Left renal cortex interstitium (tissue), 4 donors: ENCODE data around the gene BUD23. TPM values are rescaled to one million over a fixed set of nuclear protein-coding genes. Genes with fewer than 3 reads are reported as not detected.
"Not testable (repeated sequence)": the region's sequence is repeated elsewhere in the genome, so short reads cannot be mapped to it uniquely, and the experiment has no call there.

Experiments used
- DNase-seq, 4 donors: peaks; one replicate each; pipeline ENCODE4 v3.0.0-alpha.2; 2013; ENCODE audit warnings: low read depth in 4 of 4, low spot score in 2 of 4, missing footprints in 1 of 4
- polyA plus RNA-seq, 4 donors: library from polyadenylated mRNA; unstranded; fragments of 120-200 nt; gene quantifications; one replicate each; pipeline ENCODE4 v1.2.1, GENCODE V29; 2013; ENCODE audit not compliant: insufficient read length in 4 of 4

The BUD23 gene
- polyA plus RNA-seq, 4 donors, result 77.7 to 102 (median 94.3) TPM

GRCh38 chr7:73699370-73700068 lies 16.1 kb downstream of the BUD23 start:
- no peak for DNase-seq

DNA sequence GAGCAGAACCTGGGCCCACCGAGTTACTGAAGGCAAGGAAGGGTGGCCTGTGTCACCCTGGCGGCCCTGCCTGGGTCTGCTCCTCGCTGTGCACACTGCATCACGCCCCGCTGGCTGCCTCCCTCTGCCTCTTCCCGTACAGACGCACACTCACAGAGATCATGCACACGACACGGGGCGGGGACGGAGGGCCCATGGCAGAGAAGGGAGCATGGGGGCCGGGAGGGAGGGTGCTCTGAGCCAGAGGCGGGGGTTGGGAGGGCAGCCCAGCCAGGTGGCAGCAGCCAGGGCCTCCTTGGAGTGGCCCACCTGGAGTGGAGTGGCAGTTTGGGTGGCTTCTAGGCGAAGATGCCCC lies 16.6 kb downstream of the BUD23 start:
- no peak for DNase-seq

DNA sequence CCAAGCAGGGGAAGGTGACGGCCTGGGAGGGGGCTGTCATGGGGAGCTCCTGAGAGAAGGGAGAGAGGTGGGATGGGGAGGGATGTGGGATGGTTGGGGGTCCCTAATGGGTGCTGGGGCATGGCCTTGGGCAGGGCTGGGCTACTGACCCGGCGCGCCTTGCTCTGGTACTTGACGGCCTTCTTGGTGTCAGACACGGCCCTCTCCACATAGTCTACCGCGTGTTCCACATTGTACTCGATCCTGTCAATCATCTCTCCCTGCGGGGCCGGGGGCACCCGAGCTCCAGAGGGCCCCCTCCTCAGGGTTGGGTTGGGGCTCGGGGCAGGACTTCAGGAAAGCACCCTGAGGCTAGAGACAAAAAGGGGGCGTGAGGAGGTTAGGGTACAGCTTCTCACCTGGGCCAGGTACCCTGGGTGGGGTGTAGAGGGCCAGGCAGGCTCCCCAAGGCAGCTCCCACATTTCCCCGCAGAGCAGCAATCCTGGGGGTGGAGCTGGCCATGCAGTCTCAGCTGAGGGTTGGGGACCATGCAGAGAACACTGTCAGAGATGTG lies 17.3 kb downstream of the BUD23 start:
- DNase-seq, result no peak

GRCh38 chr7:73701357-73701995 lies 18.1 kb downstream of the BUD23 start:
- DNase-seq, result no peak

DNA sequence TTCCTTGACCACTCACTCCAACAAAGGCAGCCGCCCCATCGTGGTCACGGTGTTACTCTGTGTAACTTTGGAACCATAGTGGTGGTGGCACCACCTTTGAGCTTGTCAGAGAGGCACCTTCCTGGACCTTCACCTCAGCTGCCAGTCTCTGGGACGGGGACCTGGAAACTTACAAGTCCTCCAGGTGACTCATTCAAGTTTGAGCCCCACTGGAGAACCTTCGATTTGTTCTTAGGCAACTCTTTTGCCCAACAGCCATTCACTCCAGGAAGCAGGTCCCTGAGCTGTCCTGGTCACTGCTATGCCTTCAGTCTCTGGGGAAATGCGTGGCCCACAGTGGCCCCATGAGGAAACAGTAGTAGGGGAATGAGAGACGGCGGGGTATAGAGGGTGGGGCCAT lies 18.8 kb downstream of the BUD23 start:
- DNase-seq, result no peak

DNA sequence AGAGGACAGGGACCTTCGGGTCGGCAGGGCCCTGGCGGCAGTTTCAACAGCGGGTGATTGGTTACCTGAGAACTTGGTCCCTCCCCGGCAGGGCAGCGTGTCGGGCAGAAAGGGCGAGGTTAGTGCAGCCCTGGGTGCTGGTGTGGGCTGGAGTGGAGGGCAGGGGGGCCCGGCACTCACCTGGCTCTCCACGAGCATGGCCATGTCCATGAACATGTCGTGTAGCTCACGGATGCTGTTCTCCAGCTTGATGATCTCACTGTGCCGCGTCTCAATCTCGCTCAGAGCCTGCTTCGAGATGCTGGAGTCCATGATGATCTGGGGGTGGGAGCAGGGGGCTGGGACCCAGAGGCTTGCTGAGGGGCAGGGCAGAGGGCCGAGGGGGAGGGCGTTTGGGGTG lies 19.3 kb downstream of the BUD23 start:
- no peak for DNase-seq

GRCh38 chr7:73703225-73703624 lies 19.8 kb downstream of the BUD23 start:
- no peak for DNase-seq

- peak in 1 of 4 donors; percentile 51 for DNase-seq
Observed at GRCh38 chr7:73703757-73704639, 20.6 kb downstream of the BUD23 start.

DNA sequence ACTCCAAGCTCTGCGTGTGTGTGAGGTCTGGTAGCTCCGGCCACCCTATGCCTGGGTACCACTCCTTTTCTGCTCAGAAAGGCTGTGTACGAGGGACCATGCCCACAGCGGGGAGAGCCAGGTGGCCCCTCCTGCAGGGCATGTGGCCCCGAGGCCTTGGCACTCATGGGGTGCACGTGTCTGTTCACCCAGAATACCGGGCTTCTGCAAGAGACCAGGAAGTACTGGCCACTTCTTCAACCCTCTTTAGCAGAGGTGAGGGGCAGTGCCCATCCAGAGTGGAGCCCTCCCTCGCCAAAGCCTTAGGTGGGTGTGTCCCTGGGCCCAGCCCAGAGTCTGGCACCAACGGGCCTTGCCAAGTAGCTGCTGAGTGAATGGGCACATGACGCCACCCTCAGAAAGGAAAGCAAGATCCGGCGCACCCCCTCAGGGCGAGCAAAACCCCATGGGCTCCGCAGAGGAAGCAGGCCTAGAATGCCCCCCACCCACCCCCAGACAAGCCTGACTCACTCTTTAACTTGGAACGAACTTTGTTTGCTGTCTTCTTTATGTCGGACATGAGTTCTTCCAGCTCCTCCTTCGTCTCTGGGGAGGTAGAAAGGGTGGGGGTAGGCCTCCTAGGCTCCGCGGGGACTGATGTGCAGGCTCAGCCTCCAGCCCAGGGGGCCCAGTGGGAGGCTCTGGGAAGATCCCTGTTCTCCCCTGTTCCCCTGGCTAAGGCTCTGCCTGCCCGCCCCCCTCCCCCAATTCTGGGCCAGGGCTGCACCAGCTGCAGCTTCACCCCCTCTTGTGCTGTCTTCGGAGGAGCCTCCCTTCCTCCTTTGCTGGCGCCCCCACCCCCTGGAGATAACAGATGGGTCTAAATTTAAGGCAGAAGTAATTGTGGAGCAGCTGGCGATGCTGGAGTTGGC lies 21.5 kb downstream of the BUD23 start:
- DNase-seq, result no peak

DNA sequence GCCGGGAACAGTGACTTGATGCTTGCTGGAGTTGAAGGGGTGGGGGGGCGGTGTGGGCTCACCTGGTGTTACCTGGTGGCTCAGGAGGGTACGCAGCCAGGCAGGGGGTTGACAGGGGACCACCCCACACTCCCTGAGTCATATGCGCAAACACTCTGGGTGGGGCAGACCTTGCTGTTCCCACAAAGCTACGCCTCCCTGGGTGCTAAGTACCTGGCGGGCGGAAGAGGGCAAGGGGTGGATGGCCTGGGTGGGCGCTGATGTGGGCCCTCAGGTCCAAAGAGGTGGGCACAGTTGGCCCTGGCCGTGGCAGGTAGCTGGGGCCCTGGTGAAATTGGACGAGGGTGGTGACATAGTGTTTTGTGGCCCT lies 22.1 kb downstream of the BUD23 start:
- DNase-seq, result no peak

DNA sequence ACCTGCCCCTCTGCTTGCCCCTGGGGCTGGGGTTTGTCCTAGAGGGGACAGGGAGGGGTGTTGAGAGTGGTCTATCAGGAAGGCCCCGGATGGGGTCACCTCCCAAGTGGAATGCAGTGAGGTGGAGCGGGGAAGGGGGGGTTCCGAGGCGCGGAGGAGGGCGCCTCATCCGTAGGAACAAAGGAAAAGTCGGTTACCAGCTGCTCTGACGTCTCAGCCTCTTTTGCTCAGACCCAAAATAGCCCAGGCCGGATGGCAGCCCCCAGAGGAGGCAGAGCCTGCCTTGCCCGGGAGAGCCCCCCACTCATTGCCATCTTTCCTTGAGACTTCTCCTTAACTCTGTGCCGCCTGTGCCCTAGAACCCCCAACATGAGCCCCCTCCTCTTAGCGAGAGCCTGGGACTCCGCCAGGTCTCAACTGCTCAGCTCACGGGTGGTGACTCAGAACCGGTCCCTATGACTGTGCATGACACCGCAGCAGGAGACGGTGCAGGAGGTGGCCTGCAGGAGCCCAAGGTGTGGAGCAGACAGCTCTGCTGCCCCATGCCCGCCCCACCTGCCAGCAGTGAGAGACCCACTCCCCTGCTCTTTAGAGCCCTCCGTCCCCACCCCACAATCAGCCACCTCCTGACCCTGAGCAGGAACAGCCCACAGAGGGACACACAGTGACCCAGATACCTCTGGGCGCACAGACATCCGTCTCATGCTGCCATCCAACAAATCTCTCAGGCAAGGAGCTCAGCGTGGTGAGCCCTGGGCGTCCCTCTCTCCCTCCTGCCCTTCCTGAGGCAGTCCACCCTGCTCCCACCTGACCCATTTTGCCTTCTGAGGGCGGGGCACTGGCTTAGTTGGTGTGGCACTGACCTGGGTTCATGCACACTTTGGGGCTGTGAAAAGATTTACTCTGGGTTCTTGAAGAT lies 23.0 kb downstream of the BUD23 start:
- no peak for DNase-seq

DNA sequence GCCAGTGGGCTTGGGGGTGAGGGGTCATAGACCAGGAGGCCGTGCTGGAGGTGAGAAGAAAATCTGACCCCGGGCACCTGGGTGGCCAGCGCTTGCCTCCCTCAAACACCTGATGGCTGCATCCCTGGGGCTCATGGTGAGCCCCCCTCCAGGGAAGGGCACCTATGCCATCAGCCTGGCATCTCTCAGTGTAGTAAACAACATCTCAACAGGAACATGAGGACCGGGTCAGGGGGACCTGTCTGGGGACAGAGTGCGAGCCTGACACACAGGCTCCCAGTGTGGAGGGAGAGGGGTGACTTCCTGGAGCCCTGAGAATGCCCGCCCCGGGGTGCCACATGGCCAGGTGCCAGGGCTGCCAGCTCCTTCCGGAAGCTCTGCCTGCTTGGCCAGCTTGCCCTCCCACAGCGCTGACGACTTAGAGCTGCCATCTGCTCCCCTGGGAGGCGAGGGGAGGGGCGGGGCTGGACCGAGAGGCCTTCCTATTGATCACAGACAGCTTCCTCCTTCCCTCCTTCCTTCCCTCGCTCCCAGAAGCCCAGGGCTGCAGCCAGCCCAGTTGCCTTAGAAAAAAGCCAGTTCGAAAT lies 23.7 kb downstream of the BUD23 start:
- DNase-seq, result no peak

DNA sequence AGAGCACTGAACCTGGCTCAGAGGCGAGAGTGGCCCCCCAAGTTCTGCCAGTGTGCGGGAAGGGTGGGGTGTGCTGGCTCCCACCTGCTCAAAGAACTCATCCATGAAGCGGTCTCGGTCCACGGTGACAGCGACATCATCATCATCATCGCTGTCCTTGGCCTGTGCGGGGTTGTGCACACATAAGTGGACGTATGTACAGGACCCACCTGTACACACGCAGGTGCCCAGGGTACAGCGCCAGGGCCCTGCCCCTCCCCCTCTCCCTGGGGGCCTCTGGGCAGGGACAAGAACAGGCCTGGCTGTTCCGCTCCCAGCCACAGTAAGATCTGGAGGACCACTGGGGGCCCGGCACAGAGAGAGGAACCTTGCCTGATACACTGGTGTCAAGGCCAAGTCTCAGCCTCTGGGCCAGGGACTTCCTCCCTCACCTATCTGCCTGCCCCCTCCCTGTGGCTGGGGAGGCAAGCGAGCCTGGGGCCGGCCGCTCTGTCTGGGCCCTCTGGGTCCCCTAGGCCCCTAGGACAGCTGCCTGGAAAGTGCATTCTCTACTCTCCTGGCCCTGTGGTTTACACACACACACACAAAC lies 25.7 kb downstream of the BUD23 start:
- no peak for DNase-seq

- DNase-seq, result no peak
Observed at GRCh38 chr7:73712773-73713172, 29.4 kb downstream of the BUD23 start.

- not testable (repeated sequence) for DNase-seq
Observed at GRCh38 chr7:73713319-73713718, 29.9 kb downstream of the BUD23 start.

DNA sequence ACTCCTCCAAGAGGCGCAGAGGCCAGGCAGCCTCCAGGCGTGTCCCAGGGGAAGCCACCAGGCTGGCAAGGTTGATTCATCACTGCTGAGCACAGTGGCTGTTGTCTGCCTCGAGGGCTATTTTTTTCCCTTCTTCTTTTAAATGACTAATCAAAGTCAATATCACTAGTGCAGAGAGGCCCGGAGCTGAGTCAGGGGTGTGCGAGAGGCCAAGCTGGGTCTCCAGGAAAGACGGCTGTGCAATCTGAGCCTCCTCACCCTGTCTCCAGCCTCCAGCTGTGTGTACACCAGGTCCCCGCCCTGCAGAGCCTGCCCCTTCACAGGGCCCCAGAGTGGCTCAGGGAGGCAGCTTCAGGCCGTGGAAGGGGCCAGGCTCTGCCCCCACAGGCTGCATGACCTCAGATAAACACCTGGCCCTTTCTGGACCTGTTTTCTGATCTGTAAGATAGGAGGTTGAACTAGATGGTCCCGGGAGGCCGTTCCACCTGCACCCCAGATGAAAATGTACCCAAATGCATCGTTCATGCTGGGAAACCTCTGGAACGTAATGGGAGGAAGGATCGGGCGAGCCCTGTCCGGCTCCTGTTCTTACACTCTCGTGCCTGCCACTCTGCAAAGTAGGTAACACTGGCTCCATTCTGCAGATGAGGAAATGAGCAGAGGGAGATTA lies 32.4 kb downstream of the BUD23 start:
- no peak for DNase-seq

GRCh38 chr7:73716318-73716890 lies 33.0 kb downstream of the BUD23 start:
- no peak for DNase-seq
